GM18499 (cell line): ENCODE measurements around the gene IQSEC1.
"Not testable (repeated sequence)": the region's sequence is repeated elsewhere in the genome, so short reads cannot be mapped to it uniquely, and the experiment has no call there.

Source experiments
- ATAC-seq: cut with Tn5 transposase; IDR thresholded peaks from one replicate; pipeline ENCODE4 v1.9.1; 2021; ENCODE audit warnings: moderate number of reproducible peaks; ENCODE audit not compliant: insufficient read depth, unreplicated experiment

The IQSEC1 gene

DNA sequence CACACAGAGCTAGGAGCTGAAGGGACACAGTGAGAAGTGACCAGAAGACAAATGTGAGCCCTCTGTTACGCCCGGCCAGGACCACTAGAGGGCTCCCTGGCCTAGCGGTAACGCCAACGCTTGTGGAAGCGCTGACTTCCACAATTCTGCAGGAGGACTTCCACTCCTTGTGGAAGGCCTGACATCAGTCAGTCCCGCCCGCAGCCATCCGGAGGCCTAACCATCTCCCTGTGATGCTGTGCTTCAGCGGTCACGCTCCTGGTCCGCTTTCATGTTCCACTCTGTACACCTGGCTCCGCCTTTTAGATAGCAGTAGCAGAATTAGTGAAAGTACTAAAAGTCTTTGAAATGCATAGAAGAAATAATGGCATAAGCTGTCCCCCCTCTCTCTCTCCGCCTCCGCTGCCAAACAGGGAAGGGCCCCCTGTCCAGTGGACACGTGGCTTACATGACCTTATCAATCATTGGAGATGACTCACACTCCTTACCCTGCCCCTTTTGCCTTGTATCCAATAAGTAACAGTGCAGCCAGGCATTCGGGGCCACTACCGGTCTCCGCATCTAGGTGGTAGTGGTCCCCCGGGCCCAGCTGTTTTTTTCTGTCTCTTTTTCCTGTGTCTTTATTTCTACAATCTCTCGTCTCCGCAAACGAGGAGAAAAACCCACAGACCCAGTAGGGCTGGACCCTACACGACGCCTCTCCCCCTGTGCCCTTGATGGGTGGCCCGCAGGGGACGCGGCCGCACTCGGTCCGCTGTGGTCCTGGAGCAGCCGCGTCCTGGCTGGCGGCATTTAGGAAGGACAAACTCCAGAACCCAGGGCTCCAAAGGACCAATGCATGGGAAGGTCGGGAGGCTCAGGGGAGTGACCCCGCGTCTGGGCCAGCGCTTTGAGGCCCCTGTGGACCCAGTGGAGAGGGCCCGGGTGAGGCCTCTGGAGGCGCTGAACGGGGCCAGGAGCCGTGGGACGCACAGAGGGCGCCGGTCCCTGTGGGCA lies 204.9 kb downstream of the IQSEC1 start:
- no peak for ATAC-seq

DNA sequence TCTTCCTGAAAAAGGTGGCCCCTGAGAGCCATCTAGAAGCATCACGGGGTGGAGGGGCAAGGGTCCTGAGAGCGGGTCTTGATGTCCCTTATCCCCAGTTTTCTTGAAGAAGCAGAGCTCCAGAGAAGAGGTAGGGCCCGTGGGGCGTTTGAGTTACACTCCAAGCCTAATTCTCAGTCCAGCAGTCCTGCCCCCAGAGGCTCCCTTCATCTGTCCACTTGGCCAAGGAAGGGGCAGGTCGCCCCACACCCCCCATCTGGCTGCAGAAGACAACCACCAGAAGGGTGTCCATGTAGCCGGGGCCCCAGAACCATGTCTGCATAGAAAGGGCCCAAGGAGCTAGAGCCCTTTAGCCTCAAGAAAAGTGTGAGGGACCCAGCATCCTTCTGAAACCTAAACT lies 206.4 kb downstream of the IQSEC1 start:
- ATAC-seq, result no peak

DNA sequence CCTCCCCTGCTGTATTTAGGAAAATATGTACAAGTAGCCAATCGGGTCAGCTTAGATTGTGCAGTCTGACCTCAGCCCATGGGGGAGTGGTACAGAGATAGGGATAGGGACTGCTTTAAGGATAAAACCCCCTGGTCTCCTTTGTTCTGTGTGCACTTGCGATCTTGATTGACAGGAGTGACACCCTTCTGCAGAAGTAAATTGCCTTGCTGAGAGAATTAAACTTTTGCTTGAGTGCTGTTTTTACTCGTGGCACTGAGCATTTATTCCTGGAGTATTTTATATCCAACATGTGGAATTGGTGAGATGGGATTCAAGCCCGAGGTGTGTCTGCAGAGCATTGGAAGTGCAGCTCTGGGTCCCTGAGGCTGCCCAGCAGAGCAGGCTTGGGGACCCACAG lies 208.0 kb downstream of the IQSEC1 start:
- ATAC-seq, result no peak

DNA sequence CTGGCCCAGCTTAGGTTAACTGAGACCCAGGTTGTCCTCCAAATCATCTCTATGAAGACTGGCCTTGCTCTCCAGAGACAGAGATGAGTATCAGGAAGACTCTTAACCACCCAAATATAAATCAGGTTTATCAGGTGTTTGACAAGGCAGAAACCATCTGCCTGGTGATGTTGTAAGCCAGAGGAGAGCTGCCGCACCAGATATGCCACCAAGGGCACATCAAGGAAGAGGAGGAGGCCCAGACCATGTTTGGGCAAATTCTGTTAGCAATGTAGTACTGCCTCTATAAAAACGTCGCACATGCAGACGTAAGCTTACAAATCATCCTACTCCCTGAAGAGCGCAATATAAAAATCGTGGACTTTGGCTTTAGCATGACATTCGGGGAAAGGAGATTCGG lies 210.8 kb downstream of the IQSEC1 start:
- no peak for ATAC-seq

DNA sequence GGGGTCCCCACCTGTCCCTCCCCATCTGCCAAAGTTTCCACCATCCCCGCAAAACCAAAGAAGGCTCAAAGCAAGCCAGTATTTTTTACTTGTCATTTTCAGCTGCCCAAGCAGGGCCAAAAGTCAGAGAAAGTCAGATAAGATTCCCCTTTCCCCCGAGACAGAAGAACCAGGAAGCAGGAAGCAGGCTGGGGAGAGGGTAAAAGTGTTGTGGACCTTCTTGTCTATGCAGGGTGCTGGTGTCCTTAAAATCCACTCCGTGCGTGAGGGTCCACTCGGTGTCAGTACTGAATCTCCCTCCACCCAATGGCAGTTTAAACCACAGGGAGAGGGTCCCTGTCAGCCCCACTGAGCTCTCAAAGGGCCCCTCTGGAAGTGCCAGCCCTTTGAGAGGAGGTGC lies 211.6 kb downstream of the IQSEC1 start:
- ATAC-seq, result no peak

DNA sequence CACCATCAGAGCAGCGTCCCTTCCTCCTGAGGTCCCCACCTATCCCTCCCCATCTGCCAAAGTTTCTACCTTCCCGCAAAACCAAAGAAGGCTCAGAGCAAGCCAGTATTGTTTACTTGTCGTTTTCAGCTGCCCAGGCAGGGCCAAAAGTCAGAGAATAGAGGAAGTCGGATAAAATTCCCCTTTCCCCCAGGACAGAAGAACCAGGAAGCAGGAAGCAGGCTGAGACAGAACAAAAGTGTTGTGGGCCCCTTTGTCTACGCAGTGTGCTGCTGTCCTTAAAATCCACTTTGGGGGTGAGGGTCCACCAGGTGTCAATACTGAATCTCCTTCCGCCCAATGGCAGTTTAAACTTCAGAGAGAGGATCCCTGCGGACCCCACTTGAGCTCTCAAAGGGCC lies 213.4 kb downstream of the IQSEC1 start:
- no peak for ATAC-seq

DNA sequence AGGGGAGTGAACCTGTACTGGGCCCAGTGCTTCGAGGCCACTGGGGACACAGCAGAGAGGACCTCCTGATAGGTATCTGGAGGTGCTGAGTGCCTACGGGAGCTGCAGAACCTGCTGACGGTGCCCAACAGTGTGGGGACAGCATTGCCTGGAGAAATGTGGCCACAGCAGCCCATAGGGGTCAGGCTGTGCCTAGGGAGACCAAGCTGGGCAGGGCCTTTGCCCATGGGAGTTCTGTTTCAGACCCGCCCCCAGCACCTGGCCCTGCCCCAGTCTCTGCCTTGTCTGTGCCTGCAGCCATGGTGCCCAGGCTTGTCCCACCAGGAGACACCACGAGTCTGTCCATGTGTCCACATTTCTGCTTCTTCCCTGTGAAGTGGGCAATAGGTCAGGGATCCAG lies 216.6 kb downstream of the IQSEC1 start:
- no peak for ATAC-seq

DNA sequence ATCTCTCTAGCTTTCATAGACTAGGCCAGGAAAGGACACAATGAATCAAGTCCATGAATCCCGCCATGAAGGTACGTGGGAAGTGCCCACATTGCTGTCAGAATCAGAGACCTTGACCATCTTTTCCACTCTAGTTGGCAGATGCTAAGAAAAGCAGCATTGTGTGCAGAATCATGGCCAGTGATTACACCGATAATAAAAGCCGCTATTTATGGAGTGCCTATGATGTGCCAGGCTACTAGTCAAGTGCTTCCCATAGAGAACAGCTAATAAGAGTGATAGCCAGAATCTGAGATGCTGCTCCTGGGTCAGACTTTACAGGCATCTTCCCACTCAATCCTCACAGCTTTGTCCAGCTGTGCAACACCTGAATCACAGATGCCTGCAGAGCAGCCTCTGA lies 218.7 kb downstream of the IQSEC1 start:
- no peak for ATAC-seq

DNA sequence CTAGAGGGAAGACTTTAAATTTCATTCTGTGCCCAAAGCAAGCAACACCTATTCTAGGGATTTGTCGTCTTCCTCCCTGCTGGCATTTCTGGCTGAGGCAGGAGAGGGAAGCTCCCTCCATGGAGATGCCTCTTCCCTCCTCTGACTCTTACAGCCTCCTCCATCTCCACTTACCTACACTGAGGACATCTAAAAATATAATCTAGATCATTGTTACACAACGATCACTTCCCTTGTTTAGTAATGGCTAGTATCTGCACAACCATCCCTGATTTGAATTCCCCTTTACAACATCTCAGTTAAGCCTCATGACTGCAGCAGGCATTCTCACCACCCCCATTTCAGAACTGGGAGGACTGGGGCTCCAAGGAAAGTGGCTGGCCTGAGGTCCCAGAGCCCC lies 219.4 kb downstream of the IQSEC1 start:
- ATAC-seq, result not testable (repeated sequence)

DNA sequence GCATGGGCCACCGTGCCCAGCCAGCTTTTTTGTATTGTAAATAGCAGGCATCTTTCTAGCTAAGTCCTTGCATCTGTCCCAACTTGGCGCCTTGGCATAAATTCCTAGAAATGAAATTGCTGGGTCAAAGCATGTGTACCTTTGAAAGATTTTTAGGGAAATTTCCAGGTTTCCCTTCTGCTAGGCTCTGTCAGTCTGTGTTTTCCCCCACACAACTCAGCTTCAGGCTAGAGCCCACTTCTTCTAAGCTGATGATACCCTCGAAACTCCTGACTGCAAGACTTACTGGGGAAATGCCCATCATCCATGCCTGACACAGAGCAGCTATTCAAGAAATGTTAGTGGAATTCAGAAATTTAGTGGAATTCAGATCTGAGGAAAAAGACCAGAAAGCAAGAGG lies 221.0 kb downstream of the IQSEC1 start:
- no peak for ATAC-seq
